DOHH2 (cell line): ENCODE data around the gene SPTBN4.

Source experiments
- H3F3A ChIP-seq: fragments of 200-600 bp; sonication (generic), shearing (Covaris generic); 2 replicates; pipeline ENCODE4 v1.6.0; 2016; ENCODE audit warnings: antibody characterized with exemption, mild to moderate bottlenecking; ENCODE audit not compliant: control insufficient read depth, insufficient read depth
- H3K27ac ChIP-seq: fragments of 200-600 bp; sonication (generic); 2 replicates; pipeline ENCODE4 v1.5.1; 2014; ENCODE audit warnings: low read depth, mild to moderate bottlenecking, low read length, moderate library complexity
- H3K27me3 ChIP-seq: fragments of 200-600 bp; sonication (generic); 2 replicates; pipeline ENCODE4 v1.6.1; 2014; ENCODE audit warnings: mild to moderate bottlenecking, low read length, mixed read lengths; ENCODE audit not compliant: control insufficient read depth
- H3K36me3 ChIP-seq: fragments of 200-600 bp; sonication (generic); 2 replicates; pipeline ENCODE4 v1.6.1; 2014; ENCODE audit warnings: mild to moderate bottlenecking, low read length, moderate library complexity, mixed read lengths; ENCODE audit not compliant: control insufficient read depth
- H3K4me1 ChIP-seq: fragments of 200-600 bp; sonication (generic); 2 replicates; pipeline ENCODE4 v1.6.1; 2014; ENCODE audit warnings: mild to moderate bottlenecking, low read length, mixed read lengths; ENCODE audit not compliant: control insufficient read depth
- H3K4me2 ChIP-seq: fragments of 200-600 bp; sonication (generic); 2 replicates; pipeline ENCODE4 v1.6.0; 2014; ENCODE audit warnings: mild to moderate bottlenecking, low read length, moderate library complexity
- H3K4me3 ChIP-seq: fragments of 200-600 bp; sonication (generic); 2 replicates; pipeline ENCODE4 v1.5.1; 2014; ENCODE audit warnings: mild to moderate bottlenecking, low read length, mixed read lengths
- H3K79me2 ChIP-seq: fragments of 200-600 bp; sonication (generic); 2 replicates; pipeline ENCODE4 v1.6.1; 2014; ENCODE audit warnings: mild to moderate bottlenecking, low read length, mixed read lengths; ENCODE audit not compliant: control insufficient read depth
- H3K9me2 ChIP-seq: fragments of 200-600 bp; sonication (generic); replicated peaks from 2 replicates; pipeline ENCODE4 v1.6.1; 2014; ENCODE audit warnings: mild to moderate bottlenecking, low read length, mixed read lengths; ENCODE audit not compliant: control insufficient read depth
- H3K9me3 ChIP-seq: fragments of 200-600 bp; sonication (generic); 2 replicates; pipeline ENCODE4 v1.6.1; 2014; ENCODE audit warnings: antibody characterized with exemption, low read length, mixed read lengths; ENCODE audit not compliant: control insufficient read depth, insufficient read depth
- H4K20me1 ChIP-seq: fragments of 200-600 bp; sonication (generic); 2 replicates; pipeline ENCODE4 v1.6.0; 2014; ENCODE audit warnings: low read depth, mild to moderate bottlenecking, antibody characterized with exemption, low read length, moderate library complexity; ENCODE audit not compliant: control insufficient read depth, insufficient read depth
- CTCF ChIP-seq: fragments of 200-600 bp; sonication (generic); IDR thresholded peaks from one replicate; pipeline ENCODE4 v1.5.1; 2014; ENCODE audit warnings: antibody characterized with exemption, mild to moderate bottlenecking, low read depth, low read length; ENCODE audit not compliant: poor library complexity, severe bottlenecking
- EZH2phosphoT487 ChIP-seq: fragments of 200-600 bp; sonication (generic); IDR thresholded peaks from 2 replicates; pipeline ENCODE4 v1.6.1; 2017; ENCODE audit warnings: borderline replicate concordance, mild to moderate bottlenecking, antibody characterized with exemption, low read length, moderate library complexity, mixed read lengths

The SPTBN4 gene

GRCh38 chr19:40594657-40595091 is 127.9 kb downstream of the SPTBN4 start:
- Histone ChIP-seq H3K27ac (no peak overlapping the region), H3K9me3 (no peaks in the 10 kb centered on the region), H3K4me2 (peak overlapping the region; percentile 25), H3K36me3 (no peaks in the 10 kb centered on the region), H3F3A (peaks cover 6% of the 10 kb centered on the region), H3K27me3 (peaks cover 24% of the 10 kb centered on the region), H3K4me3 (no peak overlapping the region), H3K9me2 (no peaks in the 10 kb centered on the region), H3K4me1 (peaks cover 36% of the 10 kb centered on the region), H3K79me2 (no peaks in the 10 kb centered on the region), H4K20me1 (0 out of 2 replicates have a peak, but pooled peaks cover 2% of the 10 kb centered on the region)
- no peak for TF ChIP-seq EZH2phosphoT487
- TF ChIP-seq CTCF: no peak

- H3K9me3 ChIP-seq: no peaks in the 10 kb centered on the region
- H3K4me1 ChIP-seq: peaks cover 54% of the 10 kb centered on the region
- no peaks in the 10 kb centered on the region for H3K36me3 ChIP-seq
- H3K27me3 ChIP-seq: peaks cover 43% of the 10 kb centered on the region
- no peak overlapping the region for H3K4me2 ChIP-seq
- no peak for TF ChIP-seq CTCF
- TF ChIP-seq EZH2phosphoT487: no peak
- no peak overlapping the region for H3K4me3 ChIP-seq
- peaks cover 7% of the 10 kb centered on the region for H3F3A ChIP-seq
- H3K79me2 ChIP-seq: no peaks in the 10 kb centered on the region
- H4K20me1 ChIP-seq: peaks cover 2% of the 10 kb centered on the region; the same call in 1 of the 2 replicates
- no peak overlapping the region for H3K27ac ChIP-seq
- no peaks in the 10 kb centered on the region for H3K9me2 ChIP-seq
Measured at GRCh38 chr19:40596608-40597328, 130.0 kb downstream of the SPTBN4 start.

GRCh38 chr19:40597329-40597838 is 130.6 kb downstream of the SPTBN4 start:
- H3K4me1 ChIP-seq: peaks cover 58% of the 10 kb centered on the region
- peak overlapping the region; percentile 38 for H3K4me2 ChIP-seq
- H3K79me2 ChIP-seq: no peaks in the 10 kb centered on the region
- no peaks in the 10 kb centered on the region for H3K36me3 ChIP-seq
- peaks cover 45% of the 10 kb centered on the region for H3K27me3 ChIP-seq
- H3K9me2 ChIP-seq: no peaks in the 10 kb centered on the region
- no peak overlapping the region for H3K27ac ChIP-seq
- no peak overlapping the region for H3K4me3 ChIP-seq
- H3F3A ChIP-seq: peaks cover 7% of the 10 kb centered on the region
- peaks cover 2% of the 10 kb centered on the region; the same call in 1 of the 2 replicates for H4K20me1 ChIP-seq
- H3K9me3 ChIP-seq: no peaks in the 10 kb centered on the region
- TF ChIP-seq CTCF (no peak), EZH2phosphoT487 (0 out of 2 replicates have a peak, but pooled peaks have one; percentile 44)
